HepG2 (cell line): ENCODE results near the gene SSR2. TPM values are rescaled to one million over a fixed set of nuclear protein-coding genes. Genes with fewer than 3 reads are reported as not detected.

Experiments
- CEBPG ChIP-seq: IDR thresholded peaks from 2 replicates; pipeline ENCODE4 v1.6.1; 2016
- EP300 ChIP-seq, 3 experiments: sonication (generic) in 1 of 3; formaldehyde crosslinking in 1 of 3; IDR thresholded peaks; 2 replicates each; pipeline versions ENCODE4 v1.5.1 to v1.6.1; 2011 to 2020; ENCODE audit warnings: low read depth in 2 of 3, low read length in 2 of 3, borderline replicate concordance in 1 of 3, improper control_type of control experiment in 1 of 3, mild to moderate bottlenecking in 1 of 3, missing genetic modification reagents in 1 of 3, moderate library complexity in 1 of 3
- GATAD2A ChIP-seq: IDR thresholded peaks from 2 replicates; pipeline ENCODE4 v1.6.1; 2016
- HNF4A ChIP-seq: sonication (generic); formaldehyde crosslinking; IDR thresholded peaks from 2 replicates; pipeline ENCODE4 v1.4.0; 2020; ENCODE audit warnings: missing genetic modification reagents
- KDM4B ChIP-seq: sonication (generic); formaldehyde crosslinking; IDR thresholded peaks from 2 replicates; pipeline ENCODE4 v1.4.0; 2020; ENCODE audit warnings: missing genetic modification reagents
- KMT2B ChIP-seq: IDR thresholded peaks from 2 replicates; pipeline ENCODE4 v1.6.1; 2016; ENCODE audit warnings: missing genetic modification reagents, missing compliant biosample characterization
- MIER3 ChIP-seq: IDR thresholded peaks from 2 replicates; pipeline ENCODE4 v1.6.1; 2016; ENCODE audit warnings: missing compliant biosample characterization, borderline replicate concordance
- NR2F6 ChIP-seq, 2 experiments: IDR thresholded peaks; 2 replicates each; pipeline ENCODE4 v1.6.1; 2016; ENCODE audit warnings: antibody characterized with exemption in 1 of 2, mild to moderate bottlenecking in 1 of 2
- POLR2A ChIP-seq, 2 experiments: IDR thresholded peaks; 2 replicates each; pipeline ENCODE4 v1.6.1; 2011; ENCODE audit warnings: low read depth in 2 of 2, low read length in 2 of 2, mild to moderate bottlenecking in 1 of 2, moderate library complexity in 1 of 2; ENCODE audit not compliant: insufficient read depth in 1 of 2
- SALL1 ChIP-seq: sonication (generic); formaldehyde crosslinking; IDR thresholded peaks from 2 replicates; pipeline ENCODE4 v1.8.0; 2022; ENCODE audit warnings: mild to moderate bottlenecking, missing genetic modification reagents
- SMYD3 ChIP-seq: sonication (generic); formaldehyde crosslinking; IDR thresholded peaks from 2 replicates; pipeline ENCODE4 v1.8.1; 2023; ENCODE audit warnings: mild to moderate bottlenecking, missing genetic modification reagents
- TEAD3 ChIP-seq: optimal IDR thresholded peaks from 2 replicates; pipeline ENCODE3; 2016; ENCODE audit warnings: borderline replicate concordance
- YEATS2 ChIP-seq: sonication (generic); formaldehyde crosslinking; IDR thresholded peaks from 2 replicates; pipeline ENCODE4 v1.4.0; 2020; ENCODE audit warnings: missing genetic modification reagents, borderline replicate concordance
- ZFX ChIP-seq: sonication (generic); formaldehyde crosslinking; IDR thresholded peaks from 2 replicates; pipeline ENCODE4 v1.4.0; 2020; ENCODE audit warnings: mild to moderate bottlenecking, low read depth, missing genetic modification reagents, moderate library complexity
- ZNF230 ChIP-seq: sonication (generic); formaldehyde crosslinking; IDR thresholded peaks from 2 replicates; pipeline ENCODE4 v1.4.0; 2020; ENCODE audit warnings: mild to moderate bottlenecking, missing genetic modification reagents
- ZNF44 ChIP-seq: sonication (generic); formaldehyde crosslinking; IDR thresholded peaks from 2 replicates; pipeline ENCODE4 v1.5.1; 2020; ENCODE audit warnings: mild to moderate bottlenecking, missing genetic modification reagents
- ZNF644 ChIP-seq: IDR thresholded peaks from 2 replicates; pipeline ENCODE4 v1.6.1; 2016; ENCODE audit warnings: low read depth
- ZSCAN22 ChIP-seq: sonication (generic); formaldehyde crosslinking; IDR thresholded peaks from 2 replicates; pipeline ENCODE4 v1.4.0; 2020; ENCODE audit warnings: mild to moderate bottlenecking, missing genetic modification reagents
- polyA plus RNA-seq, 8 experiments: library from polyadenylated mRNA; depleted of rRNA in 3 of 8; stranded (reverse) in 7 of 8; unstranded in 1 of 8; fragments of >200 nt; fragmentation: Illumina TruSeq in 4 of 8; extraction: Trizol in 4 of 8; gene quantifications; 2 replicates each; pipeline versions ENCODE4 v1.2.1 to v1.2.3, GENCODE V29; 2011 to 2016; ENCODE audit warnings: low read depth in 4 of 8, missing spikeins in 1 of 8, mixed read lengths in 1 of 8; ENCODE audit not compliant: insufficient read depth in 1 of 8
- total RNA-seq, 5 experiments: library from RNA; depleted of rRNA; stranded (reverse); fragments of >200 nt; fragmentation: Illumina TruSeq; extraction: Trizol; gene quantifications; 2 replicates each; pipeline ENCODE4 v1.2.3, GENCODE V29; 2016; ENCODE audit warnings: low read depth in 1 of 5
- TF ChIP-seq, protein P1 (sequence below), 2 experiments: fragments of 450-650 bp in 1 of 2; sonication (generic) in 1 of 2; formaldehyde crosslinking; IDR thresholded peaks; 2 replicates each; pipeline versions ENCODE4 v1.5.0 to v1.8.0; 2020 to 2022; ENCODE audit warnings: mild to moderate bottlenecking in 1 of 2, missing genetic modification reagents in 1 of 2
- TF ChIP-seq, protein P2 (sequence below): IDR thresholded peaks from 2 replicates; pipeline ENCODE4 v1.6.1; 2016; ENCODE audit warnings: missing compliant biosample characterization, missing genetic modification reagents, borderline replicate concordance

The SSR2 gene
- total and polyA plus RNA-seq, 2 of the 13 experiments (the other 11 are each of a cell fraction or from before 2014, with no cell fraction given), result 284 to 461 TPM

DNA sequence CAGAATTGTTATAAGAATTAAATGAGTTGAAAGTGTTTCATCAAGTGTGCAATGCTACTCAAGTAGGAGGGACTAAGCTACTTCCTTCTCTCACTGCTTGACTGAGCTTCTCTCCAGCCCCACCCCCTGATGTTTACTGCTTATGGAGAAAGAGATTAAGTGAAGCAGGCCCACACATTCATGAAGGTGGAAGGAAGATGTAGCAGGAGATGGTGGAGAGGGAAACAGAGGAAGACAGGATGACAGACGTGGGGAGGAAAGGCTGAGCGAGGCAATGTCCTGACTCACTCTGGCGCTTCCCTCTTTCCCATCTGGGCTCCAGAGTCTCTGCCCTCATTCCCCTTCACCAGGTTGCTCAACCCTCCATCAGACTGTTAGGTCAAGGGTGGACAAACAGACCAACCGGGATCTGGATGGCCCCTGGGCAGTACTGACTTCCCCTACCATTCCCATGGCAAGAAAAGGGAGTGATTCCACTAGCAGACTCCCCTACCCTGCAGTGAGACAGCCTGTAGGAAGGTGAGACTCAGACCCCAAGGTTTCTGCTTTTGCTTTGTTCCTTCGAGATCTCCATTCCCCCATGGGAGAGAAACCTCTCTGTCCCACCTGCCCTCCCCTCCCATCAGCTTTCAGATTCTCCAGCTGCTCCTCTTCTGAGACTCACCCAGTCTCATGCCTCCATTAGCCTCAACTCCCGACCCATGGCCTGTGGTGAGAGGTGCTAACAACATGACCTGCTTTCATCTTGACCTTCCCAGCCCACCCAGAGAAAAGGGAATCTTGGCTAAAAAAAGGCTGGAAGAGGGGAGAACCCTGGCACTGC is 39.3 kb downstream of the SSR2 start (continued):
- TF ChIP-seq HNF4A (CRISPR knock-in tag) (peak; percentile 22; the same call in 1 of the 2 replicates), TEAD3 (CRISPR knock-in tag) (peak; percentile 16), GATAD2A (CRISPR knock-in tag) (peak; percentile 76), ZNF644 (0 out of 2 replicates have a peak, but pooled peaks have one; percentile 46), CEBPG (CRISPR knock-in tag) (peak; percentile 89), KMT2B (CRISPR knock-in tag) (no peak), ZNF44 (CRISPR knock-in tag) (0 out of 2 replicates have a peak, but pooled peaks have one; percentile 69), ZFX (CRISPR knock-in tag) (0 out of 2 replicates have a peak, but pooled peaks have one; percentile 19), SALL1 (CRISPR knock-in tag) (peak; percentile 41; the same call in 1 of the 2 replicates), ZSCAN22 (CRISPR knock-in tag) (peak; percentile 81), KDM4B (CRISPR knock-in tag) (0 out of 2 replicates have a peak, but pooled peaks have one; percentile 50), NR2F6 (IDR thresholded peaks at IDR 0.05) (peak; percentile 59), NR2F6 (CRISPR knock-in tag; IDR thresholded peaks at IDR 0.05) (peak; percentile 57; the same call in 1 of the 2 replicates), SMYD3 (no peak), MIER3 (CRISPR knock-in tag) (0 out of 2 replicates have a peak, but pooled peaks have one; percentile 47), POLR2A (IDR thresholded peaks at IDR 0.05; ENCODE audit: insufficient read depth in 1 of 2, low read depth in 2 of 2, low read length in 2 of 2) (0 out of 4 replicates have a peak, but pooled peaks of 1 of the 2 experiments have one; percentile 30), ZNF230 (no peak), EP300 (IDR thresholded peaks at IDR 0.05; ENCODE audit: low read depth in 2 of 2, low read length in 2 of 2) (no peak), EP300 (CRISPR knock-in tag; IDR thresholded peaks at IDR 0.05; ENCODE audit: borderline replicate concordance) (0 out of 2 replicates have a peak, but pooled peaks have one; percentile 17), YEATS2 (CRISPR knock-in tag) (no peak)
- TF ChIP-seq, protein P1, sequence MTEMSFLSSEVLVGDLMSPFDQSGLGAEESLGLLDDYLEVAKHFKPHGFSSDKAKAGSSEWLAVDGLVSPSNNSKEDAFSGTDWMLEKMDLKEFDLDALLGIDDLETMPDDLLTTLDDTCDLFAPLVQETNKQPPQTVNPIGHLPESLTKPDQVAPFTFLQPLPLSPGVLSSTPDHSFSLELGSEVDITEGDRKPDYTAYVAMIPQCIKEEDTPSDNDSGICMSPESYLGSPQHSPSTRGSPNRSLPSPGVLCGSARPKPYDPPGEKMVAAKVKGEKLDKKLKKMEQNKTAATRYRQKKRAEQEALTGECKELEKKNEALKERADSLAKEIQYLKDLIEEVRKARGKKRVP (CRISPR knock-in tag; IDR thresholded peaks at IDR 0.05), result 0 out of 4 replicates have a peak, but pooled peaks of 1 of the 2 experiments have one; percentile 23
- TF ChIP-seq, protein P2, sequence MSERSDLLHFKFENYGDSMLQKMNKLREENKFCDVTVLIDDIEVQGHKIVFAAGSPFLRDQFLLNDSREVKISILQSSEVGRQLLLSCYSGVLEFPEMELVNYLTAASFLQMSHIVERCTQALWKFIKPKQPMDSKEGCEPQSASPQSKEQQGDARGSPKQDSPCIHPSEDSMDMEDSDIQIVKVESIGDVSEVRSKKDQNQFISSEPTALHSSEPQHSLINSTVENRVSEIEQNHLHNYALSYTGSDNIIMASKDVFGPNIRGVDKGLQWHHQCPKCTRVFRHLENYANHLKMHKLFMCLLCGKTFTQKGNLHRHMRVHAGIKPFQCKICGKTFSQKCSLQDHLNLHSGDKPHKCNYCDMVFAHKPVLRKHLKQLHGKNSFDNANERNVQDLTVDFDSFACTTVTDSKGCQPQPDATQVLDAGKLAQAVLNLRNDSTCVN (CRISPR knock-in tag), result 0 out of 2 replicates have a peak, but pooled peaks have one; percentile 44
